Esophagus squamous epithelium (tissue), 4 donors: ENCODE measurements around the gene RPS6KC1.

Source experiments
- CTCF ChIP-seq, 6 experiments: fragments of 450-650 bp in 4 of 6; fragments of 200-600 bp in 2 of 6; sonication (generic) in 2 of 6; IDR thresholded peaks; one replicate each; pipeline ENCODE4 v1.5.1; 2016 to 2019; ENCODE audit warnings: antibody characterized with exemption in 6 of 6, mild to moderate bottlenecking in 4 of 6, moderate library complexity in 4 of 6
- POLR2A ChIP-seq, 4 donors: fragments of 450-650 bp; IDR thresholded peaks; one replicate each; pipeline ENCODE4 v1.6.1; 2017; ENCODE audit warnings: antibody characterized with exemption in 4 of 4, mild to moderate bottlenecking in 4 of 4, moderate library complexity in 3 of 4

DNA sequence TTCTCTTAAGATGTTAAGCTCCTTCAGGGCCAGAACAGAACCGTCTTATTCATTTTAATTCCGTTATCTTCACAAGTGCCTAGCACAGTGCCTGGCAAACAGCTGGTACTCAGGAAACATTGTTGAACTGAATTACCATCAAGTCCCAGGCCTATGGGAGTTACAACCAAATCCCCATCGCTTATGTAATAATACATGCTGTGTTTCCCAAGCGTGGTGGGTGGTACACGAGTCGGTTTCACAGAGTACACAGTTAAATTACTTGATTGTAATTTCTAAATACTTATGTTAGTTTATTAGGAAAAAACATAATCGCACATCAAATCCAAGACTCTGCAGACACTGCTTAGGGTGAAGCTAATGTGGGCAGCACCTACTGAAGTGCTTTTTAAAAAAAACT, 36.4 kb upstream of the RPS6KC1 start:
- TF ChIP-seq POLR2A (IDR thresholded peaks at IDR 0.05), result no peak
- no peak for TF ChIP-seq CTCF (IDR thresholded peaks at IDR 0.05)
